Inflammatory macrophage treated with lipopolysaccharide for 4 hours (primary cell): ENCODE results near the gene MUS81.
"Not testable (repeated sequence)": the region's sequence is repeated elsewhere in the genome, so short reads cannot be mapped to it uniquely, and the experiment has no call there.

Source experiments
- DNase-seq: peaks from one replicate; pipeline ENCODE4 v3.0.0-alpha.2; 2020

Gene MUS81

GRCh38 chr11:65848693-65849092 lies 11.5 kb upstream of the MUS81 start:
- not testable (repeated sequence) for DNase-seq

GRCh38 chr11:65849366-65849765 lies 10.9 kb upstream of the MUS81 start:
- DNase-seq, result no peak

- no peak for DNase-seq
These were observed 10.4 kb upstream of the MUS81 start for GRCh38 chr11:65849771-65850216.

GRCh38 chr11:65850217-65851082 lies 9.8 kb upstream of the MUS81 start:
- no peak for DNase-seq

- DNase-seq, result peak; percentile 19
These were observed 9.1 kb upstream of the MUS81 start for GRCh38 chr11:65851083-65851579.

- no peak for DNase-seq
These were observed 8.3 kb upstream of the MUS81 start for GRCh38 chr11:65851811-65852507.

GRCh38 chr11:65852508-65853245 lies 7.6 kb upstream of the MUS81 start:
- DNase-seq, result no peak

GRCh38 chr11:65853246-65853979 lies 6.8 kb upstream of the MUS81 start:
- DNase-seq, result no peak

GRCh38 chr11:65854161-65854592 lies 6.1 kb upstream of the MUS81 start:
- DNase-seq, result no peak

- no peak for DNase-seq
These were observed 5.1 kb upstream of the MUS81 start for GRCh38 chr11:65854852-65855837.

- no peak for DNase-seq
These were observed 4.3 kb upstream of the MUS81 start for GRCh38 chr11:65855927-65856363.

- DNase-seq, result peak; percentile 89
These were observed 3.3 kb upstream of the MUS81 start for GRCh38 chr11:65856689-65857499.

- DNase-seq, result peak; percentile 11
These were observed 2.8 kb upstream of the MUS81 start for GRCh38 chr11:65857500-65857852.

- peak; percentile 99 for DNase-seq
These were observed 2.2 kb upstream of the MUS81 start, which contains the start of gene CFL1 for GRCh38 chr11:65857853-65858680. TSS of gene CFL1 (minus strand) at chr11:65858180. CDS start at chr11:65858099, 81 bp downstream.

GRCh38 chr11:65858681-65859087 lies 1.5 kb upstream of the MUS81 start:
- no peak for DNase-seq

- DNase-seq, result peak; percentile 98
These were observed 980 bp upstream of the MUS81 start for GRCh38 chr11:65859095-65859811.

GRCh38 chr11:65859812-65860277 lies 388 bp upstream of the MUS81 start:
- DNase-seq, result no peak

GRCh38 chr11:65861165-65861505 lies 902 bp downstream of the MUS81 start:
- no peak for DNase-seq
